HG03095 (cell line): ENCODE measurements around the gene HNRNPUL1.

Experiments
- ATAC-seq: cut with Tn5 transposase; IDR thresholded peaks from one replicate; pipeline ENCODE4 v1.9.1; 2021; ENCODE audit warnings: moderate library complexity; ENCODE audit not compliant: unreplicated experiment

The HNRNPUL1 gene

GRCh38 chr19:41351339-41352245 is 87.4 kb downstream of the HNRNPUL1 start:
- ATAC-seq, result peak; percentile 36

GRCh38 chr19:41352279-41352608 is 88.1 kb downstream of the HNRNPUL1 start:
- no peak for ATAC-seq

GRCh38 chr19:41352609-41353465 is 88.7 kb downstream of the HNRNPUL1 start:
- ATAC-seq, result no peak

GRCh38 chr19:41353466-41354342 is 89.5 kb downstream of the HNRNPUL1 start, which contains the start of gene TGFB1:
TGFB1 (minus strand) TSS chr19:41353922; CDS start chr19:41353044, 878 bp downstream.
- no peak for ATAC-seq

- no peak for ATAC-seq
Observed at GRCh38 chr19:41354343-41354953, 90.3 kb downstream of the HNRNPUL1 start.

GRCh38 chr19:41355035-41355434 is 90.9 kb downstream of the HNRNPUL1 start:
- ATAC-seq, result no peak

- no peak for ATAC-seq
Observed at GRCh38 chr19:41355802-41356201, 91.6 kb downstream of the HNRNPUL1 start.

GRCh38 chr19:41356984-41357739 is 93.0 kb downstream of the HNRNPUL1 start:
- no peak for ATAC-seq
